ENCODE data around the gene CHST8. TPM values are rescaled to one million over a fixed set of nuclear protein-coding genes. Genes with fewer than 3 reads are reported as not detected.

CHST8 gene
- total and polyA plus RNA-seq, 2 of the 13 experiments (the other 11 are each of a cell fraction or from before 2014, with no cell fraction given) = not detected

- TF ChIP-seq ARNT2 (CRISPR knock-in tag; IDR thresholded peaks at IDR 0.05; ENCODE audit: low read depth) (peak; percentile 67; the same call in 1 of the 2 replicates), HIC2 (CRISPR knock-in tag; IDR thresholded peaks at IDR 0.05; ENCODE audit: low read depth) (no peak), ZNF430 (CRISPR knock-in tag; IDR thresholded peaks at IDR 0.05) (no peak), ZNF263 (CRISPR knock-in tag; IDR thresholded peaks at IDR 0.05) (no peak), CEBPZ (IDR thresholded peaks at IDR 0.05; ENCODE audit: low read length) (no peak), ATF1 (CRISPR knock-in tag; IDR thresholded peaks at IDR 0.05) (no peak), ZNF318 (CRISPR knock-in tag; IDR thresholded peaks at IDR 0.05) (no peak), ZNF280D (CRISPR knock-in tag; IDR thresholded peaks at IDR 0.05) (no peak), ZSCAN30 (CRISPR knock-in tag; IDR thresholded peaks at IDR 0.05) (no peak), KDM2A (CRISPR knock-in tag; IDR thresholded peaks at IDR 0.05; ENCODE audit: borderline replicate concordance, low read depth) (peak; percentile 40; the same call in 1 of the 2 replicates)
Measured at GRCh38 chr19:33819880-33820781, 198.4 kb downstream of the CHST8 start (continued).

Data from HepG2 (cell line).